Liver (tissue), 9 donors: ENCODE data around the gene TBC1D5. TPM values are rescaled to one million over a fixed set of nuclear protein-coding genes. Genes with fewer than 3 reads are reported as not detected.

Source experiments
- DNase-seq: peaks from one replicate; pipeline ENCODE4 v3.0.0-alpha.2; 2017; ENCODE audit warnings: low spot score
- H3K27ac ChIP-seq, 2 donors: one replicate each; pipeline ENCODE4 v1.7.0; 2013; ENCODE audit warnings: inconsistent platforms in 2 of 2, low read length in 2 of 2, control low read depth in 1 of 2, low read depth in 1 of 2, mild to moderate bottlenecking in 1 of 2
- H3K27me3 ChIP-seq, 4 donors: one replicate each; pipeline versions ENCODE4 v1.6.1 to v1.7.0; 2013; ENCODE audit warnings: low read length in 3 of 4, inconsistent platforms in 1 of 4, mild to moderate bottlenecking in 1 of 4, moderate library complexity in 1 of 4; ENCODE audit not compliant: control insufficient read depth in 4 of 4, insufficient read depth in 4 of 4
- H3K36me3 ChIP-seq, 4 donors: one replicate each; pipeline versions ENCODE4 v1.6.1 to v1.7.0; 2013; ENCODE audit warnings: low read length in 3 of 4, mild to moderate bottlenecking in 3 of 4, low read depth in 1 of 4, moderate library complexity in 1 of 4; ENCODE audit not compliant: control insufficient read depth in 4 of 4, insufficient read depth in 3 of 4
- H3K4me1 ChIP-seq, 4 donors: one replicate each; pipeline versions ENCODE4 v1.6.1 to v1.7.0; 2013; ENCODE audit warnings: low read length in 3 of 4, mild to moderate bottlenecking in 3 of 4, moderate library complexity in 1 of 4; ENCODE audit not compliant: control insufficient read depth in 4 of 4, insufficient read depth in 4 of 4
- H3K4me3 ChIP-seq, 3 donors: one replicate each; pipeline versions ENCODE4 v1.6.1 to v1.7.0; 2013; ENCODE audit warnings: low read length in 3 of 3, control low read depth in 1 of 3, low read depth in 1 of 3, mild to moderate bottlenecking in 1 of 3
- H3K9ac ChIP-seq, 2 donors: one replicate each; pipeline ENCODE4 v1.7.0; 2013; ENCODE audit warnings: low read length in 2 of 2, mild to moderate bottlenecking in 2 of 2, moderate library complexity in 2 of 2, control low read depth in 1 of 2, low read depth in 1 of 2
- H3K9me3 ChIP-seq, 4 donors: one replicate each; pipeline versions ENCODE4 v1.6.1 to v1.7.0; 2013; ENCODE audit warnings: low read length in 3 of 4; ENCODE audit not compliant: control insufficient read depth in 4 of 4
- ATF3 ChIP-seq: IDR thresholded peaks from 2 replicates; pipeline ENCODE4 v1.6.1; 2016; ENCODE audit warnings: antibody characterized with exemption
- CTCF ChIP-seq: fragments of 150-350 bp; IDR thresholded peaks from 2 replicates; pipeline ENCODE4 v1.5.1; 2017; ENCODE audit warnings: improper control_type of control experiment, low read depth, low read length; ENCODE audit not compliant: missing input control
- FOXA1 ChIP-seq: IDR thresholded peaks from 2 replicates; pipeline ENCODE4 v1.6.1; 2016; ENCODE audit warnings: antibody characterized with exemption
- FOXA2 ChIP-seq: IDR thresholded peaks from 2 replicates; pipeline ENCODE4 v1.6.1; 2016; ENCODE audit warnings: antibody characterized with exemption
- GABPA ChIP-seq, 2 donors: IDR thresholded peaks in 1 of 2; conservative IDR thresholded peaks in 1 of 2; 2 replicates each; pipeline ENCODE4 v1.6.1; 2016; ENCODE audit warnings: antibody characterized with exemption in 2 of 2, mild to moderate bottlenecking in 1 of 2, moderate library complexity in 1 of 2
- HNF4A ChIP-seq, 2 donors: conservative IDR thresholded peaks; 2 replicates each; pipeline ENCODE4 v1.6.1; 2016; ENCODE audit warnings: antibody characterized with exemption in 2 of 2, mild to moderate bottlenecking in 2 of 2
- HNF4G ChIP-seq: IDR thresholded peaks from 2 replicates; pipeline ENCODE4 v1.6.1; 2016; ENCODE audit warnings: antibody characterized with exemption
- JUND ChIP-seq, 2 donors: IDR thresholded peaks; 2 replicates each; pipeline ENCODE4 v1.6.1; 2016; ENCODE audit warnings: antibody characterized with exemption in 2 of 2
- REST ChIP-seq: IDR thresholded peaks from 2 replicates; pipeline ENCODE4 v1.6.1; 2016; ENCODE audit warnings: antibody characterized with exemption, mild to moderate bottlenecking
- RXRA ChIP-seq, 2 donors: IDR thresholded peaks; 2 replicates each; pipeline ENCODE4 v1.6.1; 2017 to 2018; ENCODE audit warnings: antibody characterized with exemption in 2 of 2, mild to moderate bottlenecking in 1 of 2
- SP1 ChIP-seq: IDR thresholded peaks from 2 replicates; pipeline ENCODE4 v1.6.1; 2018; ENCODE audit warnings: antibody characterized with exemption, mild to moderate bottlenecking
- TAF1 ChIP-seq: conservative IDR thresholded peaks from 2 replicates; pipeline ENCODE4 v1.6.1; 2016; ENCODE audit warnings: antibody characterized with exemption, mild to moderate bottlenecking
- YY1 ChIP-seq: IDR thresholded peaks from 2 replicates; pipeline ENCODE4 v1.6.1; 2016; ENCODE audit warnings: antibody characterized with exemption, mild to moderate bottlenecking
- ZBTB33 ChIP-seq: IDR thresholded peaks from 2 replicates; pipeline ENCODE4 v1.6.1; 2016; ENCODE audit warnings: antibody characterized with exemption
- WGBS: extraction: QIAGEN DNeasy Blood & Tissue Kit; methylation state at CpG from one replicate; pipeline ENCODE4 v1.1.7; 2013; 5-methylcytosine and 5-hydroxymethylcytosine counted together
- polyA plus RNA-seq, 2 donors: library from polyadenylated mRNA; stranded (reverse) in 1 of 2; unstranded in 1 of 2; fragments of 200-250 nt in 1 of 2; fragments of >200 nt in 1 of 2; fragmentation: Nextera tagmentation in 1 of 2; extraction: Ambion mirVana in 1 of 2; gene quantifications; one replicate each; pipeline versions ENCODE4 v1.2.1 to v1.2.3, GENCODE V29; 2013 to 2015
- total RNA-seq, 2 donors: library from RNA; depleted of rRNA; stranded (reverse); fragments of >200 nt; gene quantifications; one replicate each; pipeline ENCODE4 v1.2.3, GENCODE V29; 2014
- donor health status: healthy.
- donor health status: healthy.
- donor health status: healthy.
- donor health status: healthy.
- donor health status: healthy.

Gene TBC1D5
- total and polyA plus RNA-seq, 4 donors = 9.1 to 45.6 (median 25.6) TPM

GRCh38 chr3:17213102-17213501 lies 529.3 kb downstream of the TBC1D5 start:
- no peaks in the 10 kb centered on the region for H3K4me1 ChIP-seq
- no peak overlapping the region for H3K27ac ChIP-seq
- peaks cover 0 to 5% (median 2%) of the 10 kb centered on the region in 4 donors for H3K36me3 ChIP-seq
- WGBS = 91% methylated on average over 3 of the region's 3 CpGs
- TF ChIP-seq TAF1 = no peak
- no peak for TF ChIP-seq JUND (IDR thresholded peaks at IDR 0.05)
- no peak for TF ChIP-seq HNF4G
- no peak for TF ChIP-seq CTCF
- no peak for TF ChIP-seq FOXA1
- no peak for TF ChIP-seq YY1
- no peak for TF ChIP-seq ZBTB33
- TF ChIP-seq RXRA (IDR thresholded peaks at IDR 0.05) = no peak
- no peaks in the 10 kb centered on the region for H3K9me3 ChIP-seq
- no peak for DNase-seq
- H3K9ac ChIP-seq = no peak overlapping the region
- H3K27me3 ChIP-seq = no peaks in the 10 kb centered on the region
- H3K4me3 ChIP-seq = no peak overlapping the region

GRCh38 chr3:17207979-17208378 lies 534.5 kb downstream of the TBC1D5 start:
- TF ChIP-seq REST (no peak), JUND (IDR thresholded peaks at IDR 0.05) (no peak), FOXA1 (no peak), HNF4A (conservative IDR thresholded peaks at IDR 0.05) (no peak), FOXA2 (no peak), GABPA (IDR thresholded peaks at IDR 0.05 in 1 of 2, conservative IDR thresholded peaks at IDR 0.05 in 1 of 2) (no peak), ATF3 (no peak), CTCF (no peak), TAF1 (no peak), RXRA (IDR thresholded peaks at IDR 0.05) (no peak), ZBTB33 (no peak), SP1 (no peak)
- peaks cover 0 to 6% (median 2%) of the 10 kb centered on the region in 4 donors for H3K36me3 ChIP-seq

More at GRCh38 chr3:17207979-17208378, 534.5 kb downstream of the TBC1D5 start:
- no peak overlapping the region for H3K9ac ChIP-seq
- H3K4me1 ChIP-seq = no peaks in the 10 kb centered on the region
- no peak for DNase-seq
- no peak overlapping the region for H3K4me3 ChIP-seq
- no peaks in the 10 kb centered on the region for H3K9me3 ChIP-seq
- no peak overlapping the region for H3K27ac ChIP-seq
- WGBS = 95% methylated on average over 4 of the region's 4 CpGs
- H3K27me3 ChIP-seq = no peaks in the 10 kb centered on the region
